Activated CD4-positive, alpha-beta memory T cell treated with anti-CD3 and anti-CD28 coated beads for 36 hours (primary cell): ENCODE data around the gene TBC1D23. TPM values are rescaled to one million over a fixed set of nuclear protein-coding genes. Genes with fewer than 3 reads are reported as not detected.
"Not testable (repeated sequence)": the region's sequence is repeated elsewhere in the genome, so short reads cannot be mapped to it uniquely, and the experiment has no call there.

Experiments
- CTCF ChIA-PET: fragments of 350-600 bp; sonication (Branson Sonifier 250); formaldehyde crosslinking; loops from one replicate; lab custom pipeline; 2021; ENCODE audit warnings: antibody characterized with exemption, inconsistent platforms; lab: Charles Lee
- POLR2A ChIA-PET: fragments of 350-600 bp; sonication (Branson Sonifier 250); formaldehyde crosslinking; loops from one replicate; lab custom pipeline; 2021; ENCODE audit warnings: antibody characterized with exemption; lab: Charles Lee
- DNase-seq: peaks from one replicate; pipeline ENCODE4 v3.0.0-alpha.2; 2020
- H3K27ac Mint-ChIP-seq: one replicate; pipeline ENCODE4 v1.8.0; 2021; ENCODE audit warnings: mixed read lengths
- H3K27me3 Mint-ChIP-seq: one replicate; pipeline ENCODE4 v1.8.0; 2021; ENCODE audit warnings: mixed read lengths
- H3K36me3 Mint-ChIP-seq: one replicate; pipeline ENCODE4 v1.8.0; 2021; ENCODE audit warnings: mixed read lengths
- H3K4me1 Mint-ChIP-seq: one replicate; pipeline ENCODE4 v1.8.0; 2021; ENCODE audit warnings: low read depth, mixed read lengths
- H3K4me3 Mint-ChIP-seq: one replicate; pipeline ENCODE4 v1.8.0; 2021; ENCODE audit warnings: mild to moderate bottlenecking, mixed read lengths
- H3K9me3 Mint-ChIP-seq: one replicate; pipeline ENCODE4 v1.8.0; 2021; ENCODE audit warnings: mixed read lengths
- intact Hi-C: fragments of 100-400 bp; cut with micrococcal nuclease; formaldehyde crosslinking; loops from one replicate; pipeline ENCODE4 v1.15.1; 2023
- total RNA-seq, 2 experiments: library from RNA; stranded (reverse); gene quantifications; one replicate each; pipeline ENCODE4 v1.2.3, GENCODE V29; 2021

The TBC1D23 gene
- total RNA-seq, 2 experiments from 2014 or later: 17.8 to 22.7 TPM

DNA sequence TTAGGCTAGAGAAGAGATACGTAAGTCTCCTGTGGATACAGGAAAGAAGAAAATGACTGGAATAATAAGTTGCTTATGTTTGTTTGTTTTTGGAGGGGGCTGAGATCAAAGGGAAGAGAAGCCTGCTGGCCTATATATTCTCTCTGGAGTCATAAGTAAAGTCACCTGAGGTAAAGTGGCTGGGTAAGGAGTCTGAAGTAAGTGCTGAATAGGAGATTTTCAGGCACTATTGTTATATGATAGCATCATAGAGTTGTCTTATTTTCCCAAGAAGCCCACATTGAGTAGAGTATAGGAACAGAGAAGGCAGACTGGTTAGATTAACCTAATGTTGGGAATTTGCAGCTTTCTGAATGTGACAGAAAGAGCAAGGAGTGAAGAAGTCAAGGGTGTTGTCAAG lies 10.7 kb downstream of the TBC1D23 start:
- ChIA-PET CTCF (no interaction called here), POLR2A (no interaction called here)
- H3K36me3 Mint-ChIP-seq: no peaks in the 10 kb centered on the region
- H3K27ac Mint-ChIP-seq: no peak overlapping the region
- intact Hi-C loops: no loop called here
- H3K9me3 Mint-ChIP-seq: no peaks in the 10 kb centered on the region
- H3K4me3 Mint-ChIP-seq: no peak overlapping the region
- H3K27me3 Mint-ChIP-seq: no peaks in the 10 kb centered on the region
- H3K4me1 Mint-ChIP-seq: peaks cover 50% of the 10 kb centered on the region
- no peak for DNase-seq

GRCh38 chr3:100272797-100273611 lies 12.2 kb downstream of the TBC1D23 start:
- intact Hi-C loops, H3K27ac Mint-ChIP-seq, H3K36me3 Mint-ChIP-seq, CTCF ChIA-PET, DNase-seq, POLR2A ChIA-PET, H3K27me3 Mint-ChIP-seq, H3K9me3 Mint-ChIP-seq, H3K4me3 Mint-ChIP-seq: not testable (repeated sequence)
- peaks cover 54% of the 10 kb centered on the region for H3K4me1 Mint-ChIP-seq

GRCh38 chr3:100274361-100274760 lies 13.6 kb downstream of the TBC1D23 start:
- Mint-ChIP-seq H3K36me3 (no peaks in the 10 kb centered on the region), H3K4me1 (peaks cover 49% of the 10 kb centered on the region), H3K27ac (no peak overlapping the region), H3K9me3 (no peaks in the 10 kb centered on the region), H3K4me3 (no peak overlapping the region), H3K27me3 (no peaks in the 10 kb centered on the region)
- no peak for DNase-seq
- intact Hi-C loops: no loop called here
- CTCF ChIA-PET: no interaction called here
- POLR2A ChIA-PET: interaction anchor here (0.6 kb wide), 1 partner anchor 11 kb away, joined by 3 read pairs; no protein-coding TSS in a partner anchor

- ChIA-PET CTCF (interaction anchor here (0.6 to 1.1 kb wide), 3 partner anchors 13 to 446 kb away, joined by 3 to 6 read pairs (median 3); no protein-coding TSS in a partner anchor), POLR2A (no interaction called here)
- intact Hi-C loops: no loop called here
- no peaks in the 10 kb centered on the region for H3K36me3 Mint-ChIP-seq
- H3K27me3 Mint-ChIP-seq: no peaks in the 10 kb centered on the region
- DNase-seq: no peak
- no peak overlapping the region for H3K27ac Mint-ChIP-seq
- no peaks in the 10 kb centered on the region for H3K9me3 Mint-ChIP-seq
- H3K4me3 Mint-ChIP-seq: no peak overlapping the region
- peaks cover 28% of the 10 kb centered on the region for H3K4me1 Mint-ChIP-seq
These were observed 16.5 kb downstream of the TBC1D23 start for GRCh38 chr3:100277255-100277800.

- CTCF ChIA-PET: no interaction called here
- Mint-ChIP-seq H3K27me3 (no peaks in the 10 kb centered on the region), H3K4me3 (no peak overlapping the region), H3K36me3 (peaks cover 2% of the 10 kb centered on the region), H3K27ac (no peak overlapping the region), H3K4me1 (peaks cover 18% of the 10 kb centered on the region), H3K9me3 (no peaks in the 10 kb centered on the region)
- DNase-seq: no peak
- intact Hi-C loops: no loop called here
- POLR2A ChIA-PET: no interaction called here
These were observed 18.1 kb downstream of the TBC1D23 start for GRCh38 chr3:100278910-100279309.

- no peak overlapping the region for H3K27ac Mint-ChIP-seq
- POLR2A ChIA-PET: no interaction called here
- no peaks in the 10 kb centered on the region for H3K27me3 Mint-ChIP-seq
- CTCF ChIA-PET: no interaction called here
- no peak for DNase-seq
- no peak overlapping the region for H3K4me3 Mint-ChIP-seq
- peaks cover 6% of the 10 kb centered on the region for H3K36me3 Mint-ChIP-seq
- intact Hi-C loops: no loop called here
- H3K9me3 Mint-ChIP-seq: no peaks in the 10 kb centered on the region
- H3K4me1 Mint-ChIP-seq: no peaks in the 10 kb centered on the region
These were observed 27.6 kb downstream of the TBC1D23 start for GRCh38 chr3:100288288-100288894.

DNA sequence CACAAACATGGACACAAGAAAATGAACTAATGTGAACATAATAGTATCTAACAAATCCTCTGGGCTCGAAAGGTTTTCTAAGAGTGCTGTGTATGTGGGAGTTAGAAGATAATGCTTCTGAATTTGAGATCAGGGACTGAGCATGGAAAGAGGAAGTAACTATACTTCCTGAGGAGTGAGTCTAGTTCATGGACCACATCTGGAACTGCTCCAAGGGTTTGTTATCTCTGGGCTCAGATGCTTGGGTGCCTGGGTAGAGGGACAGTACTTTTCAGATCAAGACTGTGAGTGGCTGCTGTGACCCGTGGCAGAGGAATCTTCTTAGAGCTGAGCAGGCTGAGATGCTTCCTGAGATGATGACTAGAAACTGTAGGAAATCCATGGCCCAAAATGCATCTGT lies 28.5 kb downstream of the TBC1D23 start:
- Mint-ChIP-seq H3K4me1 (no peaks in the 10 kb centered on the region), H3K36me3 (peaks cover 6% of the 10 kb centered on the region), H3K4me3 (no peak overlapping the region), H3K27ac (no peak overlapping the region), H3K9me3 (no peaks in the 10 kb centered on the region), H3K27me3 (no peaks in the 10 kb centered on the region)
- CTCF ChIA-PET: no interaction called here
- intact Hi-C loops: no loop called here
- POLR2A ChIA-PET: no interaction called here
- no peak for DNase-seq

GRCh38 chr3:100295089-100295488 lies 34.3 kb downstream of the TBC1D23 start:
- Mint-ChIP-seq H3K27ac (no peak overlapping the region), H3K4me1 (no peaks in the 10 kb centered on the region), H3K4me3 (no peak overlapping the region), H3K27me3 (no peaks in the 10 kb centered on the region), H3K9me3 (no peaks in the 10 kb centered on the region), H3K36me3 (peaks cover 12% of the 10 kb centered on the region)
- ChIA-PET POLR2A (no interaction called here), CTCF (interaction anchor here (0.8 kb wide), 1 partner anchor 487 kb away, joined by 3 read pairs; no protein-coding TSS in a partner anchor)
- intact Hi-C loops: no loop called here
- DNase-seq: no peak

- no peaks in the 10 kb centered on the region for H3K27me3 Mint-ChIP-seq
- H3K27ac Mint-ChIP-seq: no peak overlapping the region
- ChIA-PET CTCF (interaction anchor here (0.7 kb wide), 1 partner anchor 381 kb away, joined by 3 read pairs; no protein-coding TSS in a partner anchor), POLR2A (no interaction called here)
- H3K36me3 Mint-ChIP-seq: peaks cover 11% of the 10 kb centered on the region
- H3K4me3 Mint-ChIP-seq: no peak overlapping the region
- H3K4me1 Mint-ChIP-seq: no peaks in the 10 kb centered on the region
- no peak for DNase-seq
- intact Hi-C loops: no loop called here
- no peaks in the 10 kb centered on the region for H3K9me3 Mint-ChIP-seq
These were observed 37.0 kb downstream of the TBC1D23 start for GRCh38 chr3:100297784-100298183.

GRCh38 chr3:100299016-100299415 lies 38.2 kb downstream of the TBC1D23 start:
- Mint-ChIP-seq H3K9me3 (no peaks in the 10 kb centered on the region), H3K36me3 (peaks cover 11% of the 10 kb centered on the region), H3K4me1 (no peaks in the 10 kb centered on the region), H3K27ac (no peak overlapping the region), H3K4me3 (no peak overlapping the region), H3K27me3 (no peaks in the 10 kb centered on the region)
- intact Hi-C loops: no loop called here
- ChIA-PET POLR2A (no interaction called here), CTCF (no interaction called here)
- DNase-seq: no peak

DNA sequence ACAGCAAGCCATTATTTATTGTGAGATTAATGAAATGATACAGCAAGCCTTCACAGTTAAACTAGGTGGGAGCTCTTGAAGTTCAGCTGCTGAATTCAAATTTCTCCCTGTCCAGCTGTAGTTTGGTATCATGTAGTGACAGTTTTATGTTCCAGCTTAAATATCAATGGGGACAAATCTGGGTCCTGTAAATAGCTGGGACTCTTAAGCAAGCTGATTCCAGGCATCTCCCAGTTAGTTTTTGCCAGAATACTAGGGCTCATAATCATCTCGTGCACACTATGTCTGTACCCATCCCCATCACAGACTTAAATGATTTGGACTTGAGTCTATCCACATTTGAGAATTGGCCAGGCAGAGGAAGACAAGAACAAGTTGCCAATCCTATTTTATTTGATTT lies 45.9 kb downstream of the TBC1D23 start:
- ChIA-PET POLR2A (no interaction called here), CTCF (no interaction called here)
- DNase-seq: no peak
- intact Hi-C loops: no loop called here
- no peak overlapping the region for H3K4me3 Mint-ChIP-seq
- no peaks in the 10 kb centered on the region for H3K4me1 Mint-ChIP-seq
- H3K9me3 Mint-ChIP-seq: no peaks in the 10 kb centered on the region
- H3K27ac Mint-ChIP-seq: no peak overlapping the region
- H3K36me3 Mint-ChIP-seq: peaks cover 14% of the 10 kb centered on the region
- H3K27me3 Mint-ChIP-seq: no peaks in the 10 kb centered on the region

- Mint-ChIP-seq H3K27ac (no peak overlapping the region), H3K4me3 (no peak overlapping the region), H3K9me3 (no peaks in the 10 kb centered on the region), H3K4me1 (no peaks in the 10 kb centered on the region), H3K36me3 (peaks cover 5% of the 10 kb centered on the region), H3K27me3 (no peaks in the 10 kb centered on the region)
- intact Hi-C loops: no loop called here
- DNase-seq: no peak
- ChIA-PET POLR2A (no interaction called here), CTCF (no interaction called here)
These were observed 49.7 kb downstream of the TBC1D23 start for GRCh38 chr3:100310355-100310965.
